ENCODE measurements around the gene EP400.
A peak's percentile ranks its signal among the peaks of the same experiment; 100 is the strongest.
"Not testable (repeated sequence)": the region's sequence is repeated elsewhere in the genome, so short reads cannot be mapped to it uniquely, and the experiment has no call there.

EP400 gene

DNA sequence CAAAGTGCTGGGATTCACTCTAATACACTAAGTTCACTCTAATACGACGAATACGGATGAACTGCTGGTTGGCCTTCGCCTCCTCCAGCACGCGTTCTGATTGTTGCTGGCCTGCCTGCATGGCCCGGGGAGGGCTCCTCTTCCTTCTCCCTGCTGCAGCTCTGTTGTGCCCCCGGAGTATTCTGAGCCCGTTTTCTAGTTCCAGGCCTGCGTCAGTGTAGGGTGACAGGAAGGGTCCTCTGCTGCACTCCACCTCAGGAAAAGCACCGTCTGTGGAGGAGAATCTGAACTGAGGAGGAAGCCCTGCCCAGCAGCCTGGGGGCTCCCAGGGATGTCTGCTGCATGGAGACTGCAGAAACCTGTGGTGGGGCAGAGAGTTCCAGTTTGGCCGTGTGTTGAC, 150.0 kb downstream of the EP400 start:
- no peaks in the 10 kb centered on the region for H3K4me1 ChIP-seq (ENCODE audit: control insufficient read depth, insufficient read depth, low read length)
- H3K4me3 ChIP-seq (ENCODE audit: low read length) = no peak overlapping the region
- no peaks in the 10 kb centered on the region for H3K9me3 ChIP-seq (ENCODE audit: control insufficient read depth, low read length)
- peaks cover 55% of the 10 kb centered on the region for H3K36me3 ChIP-seq (ENCODE audit: control insufficient read depth, insufficient read depth, low read length, severe bottlenecking)
- no peaks in the 10 kb centered on the region for H3K27me3 ChIP-seq (replicated peaks; ENCODE audit: control insufficient read depth, insufficient read depth, low read length)
- no peak overlapping the region for H3K9ac ChIP-seq (ENCODE audit: low read length)
- DNase-seq (ENCODE audit: low read depth) = no peak

DNA sequence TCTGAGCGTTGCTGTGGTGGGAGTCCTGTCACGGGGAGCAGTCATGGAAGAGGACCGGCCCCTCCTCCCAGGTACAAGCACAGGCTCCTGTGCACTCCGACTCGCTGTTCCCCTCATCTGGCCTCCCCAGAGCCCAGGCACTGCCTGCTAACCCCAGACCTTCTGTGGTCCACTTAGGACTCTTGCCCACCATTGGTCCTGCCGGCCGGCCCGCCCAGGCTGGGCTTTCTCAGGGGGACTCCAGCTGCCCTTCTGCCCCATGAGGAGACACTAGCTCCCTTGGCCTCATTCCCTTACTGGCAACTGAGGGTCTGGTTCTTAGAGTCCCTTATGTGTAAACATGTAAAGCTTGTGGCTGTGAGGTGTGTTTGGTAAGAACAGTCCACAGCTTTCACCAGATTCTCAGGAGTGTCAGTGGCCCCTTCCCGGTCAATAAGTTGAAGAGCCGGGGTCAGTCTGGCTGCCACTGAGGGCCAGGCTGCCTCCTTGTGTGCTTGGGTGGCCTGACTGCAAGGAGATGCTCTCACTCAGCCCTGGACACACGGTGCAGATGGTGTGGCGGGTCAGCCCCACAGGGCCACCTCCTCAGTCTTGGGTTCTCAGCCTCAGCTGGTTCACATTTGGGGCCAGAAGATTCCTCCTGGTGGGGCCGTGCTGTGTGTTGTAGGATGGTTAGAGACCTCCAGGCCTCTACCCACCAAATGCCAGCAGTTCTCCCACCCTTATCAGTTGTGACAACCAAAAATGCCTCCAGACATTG, 150.7 kb downstream of the EP400 start:
- Histone ChIP-seq H3K4me3 (ENCODE audit: low read length) (no peak overlapping the region), H3K4me1 (ENCODE audit: control insufficient read depth, insufficient read depth, low read length) (no peaks in the 10 kb centered on the region), H3K27me3 (replicated peaks; ENCODE audit: control insufficient read depth, insufficient read depth, low read length) (no peaks in the 10 kb centered on the region), H3K9me3 (ENCODE audit: control insufficient read depth, low read length) (no peaks in the 10 kb centered on the region), H3K9ac (ENCODE audit: low read length) (no peak overlapping the region), H3K36me3 (ENCODE audit: control insufficient read depth, insufficient read depth, low read length, severe bottlenecking) (peaks cover 61% of the 10 kb centered on the region)
- DNase-seq (ENCODE audit: low read depth) = no peak

- H3K9ac ChIP-seq (ENCODE audit: low read length) = no peak overlapping the region
- H3K4me1 ChIP-seq (ENCODE audit: control insufficient read depth, insufficient read depth, low read length) = no peaks in the 10 kb centered on the region
- no peak overlapping the region for H3K4me3 ChIP-seq (ENCODE audit: low read length)
- DNase-seq (ENCODE audit: low read depth) = no peak
- no peaks in the 10 kb centered on the region for H3K9me3 ChIP-seq (ENCODE audit: control insufficient read depth, low read length)
- H3K27me3 ChIP-seq (replicated peaks; ENCODE audit: control insufficient read depth, insufficient read depth, low read length) = no peaks in the 10 kb centered on the region
- H3K36me3 ChIP-seq (ENCODE audit: control insufficient read depth, insufficient read depth, low read length, severe bottlenecking) = peaks cover 61% of the 10 kb centered on the region
Measured at GRCh38 chr12:132102297-132102696, 152.6 kb downstream of the EP400 start.

- H3K4me1 ChIP-seq (ENCODE audit: control insufficient read depth, insufficient read depth, low read length); H3K9ac ChIP-seq (ENCODE audit: low read length); H3K4me3 ChIP-seq (ENCODE audit: low read length); H3K27me3 ChIP-seq (replicated peaks; ENCODE audit: control insufficient read depth, insufficient read depth, low read length); H3K9me3 ChIP-seq (ENCODE audit: control insufficient read depth, low read length); DNase-seq (ENCODE audit: low read depth): not testable (repeated sequence)
- H3K36me3 ChIP-seq (ENCODE audit: control insufficient read depth, insufficient read depth, low read length, severe bottlenecking) = peaks cover 57% of the 10 kb centered on the region
Measured at GRCh38 chr12:132103072-132103471, 153.3 kb downstream of the EP400 start.

- no peaks in the 10 kb centered on the region for H3K4me1 ChIP-seq (ENCODE audit: control insufficient read depth, insufficient read depth, low read length)
- no peak for DNase-seq (ENCODE audit: low read depth)
- H3K36me3 ChIP-seq (ENCODE audit: control insufficient read depth, insufficient read depth, low read length, severe bottlenecking) = peaks cover 60% of the 10 kb centered on the region
- H3K9me3 ChIP-seq (ENCODE audit: control insufficient read depth, low read length) = no peaks in the 10 kb centered on the region
- H3K27me3 ChIP-seq (replicated peaks; ENCODE audit: control insufficient read depth, insufficient read depth, low read length) = no peaks in the 10 kb centered on the region
- no peak overlapping the region for H3K9ac ChIP-seq (ENCODE audit: low read length)
- no peak overlapping the region for H3K4me3 ChIP-seq (ENCODE audit: low read length)
Measured at GRCh38 chr12:132103542-132104308, 154.0 kb downstream of the EP400 start.

GRCh38 chr12:132105467-132105866, 155.7 kb downstream of the EP400 start:
- no peak for DNase-seq (ENCODE audit: low read depth)
- Histone ChIP-seq H3K4me3 (ENCODE audit: low read length) (no peak overlapping the region), H3K9ac (ENCODE audit: low read length) (no peak overlapping the region), H3K4me1 (ENCODE audit: control insufficient read depth, insufficient read depth, low read length) (no peaks in the 10 kb centered on the region), H3K36me3 (ENCODE audit: control insufficient read depth, insufficient read depth, low read length, severe bottlenecking) (peaks cover 56% of the 10 kb centered on the region), H3K27me3 (replicated peaks; ENCODE audit: control insufficient read depth, insufficient read depth, low read length) (no peaks in the 10 kb centered on the region), H3K9me3 (ENCODE audit: control insufficient read depth, low read length) (no peaks in the 10 kb centered on the region)

DNA sequence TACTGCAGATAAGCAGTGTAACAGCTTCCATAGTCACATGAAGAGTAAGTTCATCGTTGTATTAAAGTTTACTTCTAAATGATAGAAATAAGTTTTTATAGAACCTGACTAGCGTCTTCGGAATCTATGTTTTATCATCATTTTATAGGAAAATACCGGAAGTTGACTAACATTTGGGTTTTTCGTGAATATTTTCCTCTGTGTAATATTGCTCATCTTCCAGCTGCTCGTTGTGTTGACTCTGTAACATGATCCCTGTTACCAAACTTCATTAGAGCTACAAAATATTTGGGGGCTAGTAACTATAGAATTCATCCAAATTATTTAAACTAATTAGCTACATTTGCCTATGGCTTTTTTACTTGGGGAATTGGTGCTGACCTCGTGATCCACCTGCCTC, 157.2 kb downstream of the EP400 start:
- Histone ChIP-seq H3K9ac (ENCODE audit: low read length) (no peak overlapping the region), H3K4me1 (ENCODE audit: control insufficient read depth, insufficient read depth, low read length) (no peaks in the 10 kb centered on the region), H3K36me3 (ENCODE audit: control insufficient read depth, insufficient read depth, low read length, severe bottlenecking) (peaks cover 60% of the 10 kb centered on the region), H3K4me3 (ENCODE audit: low read length) (no peak overlapping the region), H3K27me3 (replicated peaks; ENCODE audit: control insufficient read depth, insufficient read depth, low read length) (no peaks in the 10 kb centered on the region), H3K9me3 (ENCODE audit: control insufficient read depth, low read length) (no peaks in the 10 kb centered on the region)
- peak; percentile 25 for DNase-seq (ENCODE audit: low read depth)

- Histone ChIP-seq H3K4me3 (ENCODE audit: low read length) (no peak overlapping the region), H3K9me3 (ENCODE audit: control insufficient read depth, low read length) (no peaks in the 10 kb centered on the region), H3K4me1 (ENCODE audit: control insufficient read depth, insufficient read depth, low read length) (no peaks in the 10 kb centered on the region), H3K36me3 (ENCODE audit: control insufficient read depth, insufficient read depth, low read length, severe bottlenecking) (peaks cover 58% of the 10 kb centered on the region), H3K27me3 (replicated peaks; ENCODE audit: control insufficient read depth, insufficient read depth, low read length) (no peaks in the 10 kb centered on the region), H3K9ac (ENCODE audit: low read length) (no peak overlapping the region)
- DNase-seq (ENCODE audit: low read depth) = no peak
Measured at GRCh38 chr12:132108211-132108832, 158.6 kb downstream of the EP400 start.

DNA sequence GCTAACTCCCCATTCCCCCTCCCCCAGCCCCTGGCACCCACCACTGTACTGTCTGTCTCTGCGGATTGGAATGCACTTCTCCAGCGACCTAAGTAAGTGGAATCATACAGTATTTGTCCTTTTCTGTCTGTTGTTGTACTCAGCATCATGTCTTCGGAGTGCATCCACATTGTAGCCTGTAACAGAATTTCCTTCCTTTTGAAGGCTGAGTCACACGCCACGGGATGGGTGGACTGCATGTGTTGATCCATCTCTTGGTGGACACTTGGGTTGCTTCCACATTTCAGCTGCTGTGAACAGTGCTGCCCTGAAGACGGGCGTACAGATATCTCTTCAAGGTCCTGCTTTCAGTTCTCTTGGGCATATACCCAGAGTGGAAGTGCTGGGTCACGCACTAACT, 160.0 kb downstream of the EP400 start:
- Histone ChIP-seq H3K4me1 (ENCODE audit: control insufficient read depth, insufficient read depth, low read length) (no peaks in the 10 kb centered on the region), H3K36me3 (ENCODE audit: control insufficient read depth, insufficient read depth, low read length, severe bottlenecking) (peaks cover 67% of the 10 kb centered on the region), H3K9ac (ENCODE audit: low read length) (no peak overlapping the region), H3K9me3 (ENCODE audit: control insufficient read depth, low read length) (no peaks in the 10 kb centered on the region), H3K4me3 (ENCODE audit: low read length) (no peak overlapping the region), H3K27me3 (replicated peaks; ENCODE audit: control insufficient read depth, insufficient read depth, low read length) (no peaks in the 10 kb centered on the region)
- DNase-seq (ENCODE audit: low read depth) = no peak

- no peaks in the 10 kb centered on the region for H3K27me3 ChIP-seq (replicated peaks; ENCODE audit: control insufficient read depth, insufficient read depth, low read length)
- no peak overlapping the region for H3K4me3 ChIP-seq (ENCODE audit: low read length)
- DNase-seq (ENCODE audit: low read depth) = no peak
- no peak overlapping the region for H3K9ac ChIP-seq (ENCODE audit: low read length)
- peaks cover 68% of the 10 kb centered on the region for H3K36me3 ChIP-seq (ENCODE audit: control insufficient read depth, insufficient read depth, low read length, severe bottlenecking)
- H3K4me1 ChIP-seq (ENCODE audit: control insufficient read depth, insufficient read depth, low read length) = no peaks in the 10 kb centered on the region
- H3K9me3 ChIP-seq (ENCODE audit: control insufficient read depth, low read length) = no peaks in the 10 kb centered on the region
Measured at GRCh38 chr12:132110677-132111076, 160.9 kb downstream of the EP400 start.

DNA sequence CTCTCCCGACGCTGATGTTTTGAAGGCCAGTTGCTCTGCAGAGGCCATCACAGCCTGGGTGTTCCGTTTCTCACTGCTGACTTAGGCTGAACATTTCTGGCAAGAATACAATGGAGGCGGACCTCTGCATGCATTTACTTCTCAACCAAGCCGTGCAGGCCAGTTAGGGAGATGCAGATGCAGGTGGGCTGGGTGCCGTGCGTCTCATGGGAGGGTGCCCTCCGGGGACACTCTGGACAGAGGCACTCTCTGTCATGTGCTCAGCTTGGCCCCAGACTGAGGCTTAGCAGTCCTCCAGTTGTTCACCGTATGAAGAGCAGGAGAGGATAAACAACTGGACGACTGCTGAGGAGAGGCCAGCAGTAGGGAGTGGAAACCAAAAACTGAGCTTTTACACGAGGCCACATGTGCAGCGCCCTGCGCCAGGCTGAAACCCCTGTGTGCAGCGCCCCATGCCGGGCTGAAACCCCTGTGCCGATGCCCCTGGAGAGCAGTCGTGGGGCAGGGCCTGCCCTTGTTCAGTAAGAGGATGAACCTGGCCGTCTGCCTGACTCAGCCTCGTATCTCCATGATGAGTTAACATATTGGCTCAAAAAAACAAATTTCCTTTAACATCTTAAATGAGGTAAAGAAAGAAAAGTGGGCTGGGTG, 162.0 kb downstream of the EP400 start:
- Histone ChIP-seq H3K4me3 (ENCODE audit: low read length) (no peak overlapping the region), H3K9ac (ENCODE audit: low read length) (no peak overlapping the region), H3K4me1 (ENCODE audit: control insufficient read depth, insufficient read depth, low read length) (no peaks in the 10 kb centered on the region), H3K36me3 (ENCODE audit: control insufficient read depth, insufficient read depth, low read length, severe bottlenecking) (peaks cover 73% of the 10 kb centered on the region), H3K27me3 (replicated peaks; ENCODE audit: control insufficient read depth, insufficient read depth, low read length) (no peaks in the 10 kb centered on the region), H3K9me3 (ENCODE audit: control insufficient read depth, low read length) (no peaks in the 10 kb centered on the region)
- no peak for DNase-seq (ENCODE audit: low read depth)

All from adipocyte (in vitro differentiated cells).